Activated CD4-positive, alpha-beta T cell treated with anti-CD3 and anti-CD28 coated beads, Interleukin-2, amount 50 U/mL, for 16 hours (primary cell): ENCODE data around the gene PLEKHA1.

ENCODE experiments used
- DNase-seq: peaks from one replicate; pipeline ENCODE4 v3.0.0-alpha.2; 2020

The PLEKHA1 gene

GRCh38 chr10:122424059-122424458, 49.6 kb downstream of the PLEKHA1 start:
- DNase-seq, result no peak

- no peak for DNase-seq
Observed at GRCh38 chr10:122426829-122427228, 52.3 kb downstream of the PLEKHA1 start.

GRCh38 chr10:122427280-122427679, 52.8 kb downstream of the PLEKHA1 start:
- DNase-seq, result no peak

GRCh38 chr10:122435212-122435827, 60.8 kb downstream of the PLEKHA1 start:
- peak; percentile 47 for DNase-seq

- no peak for DNase-seq
Observed at GRCh38 chr10:122441961-122442360, 67.5 kb downstream of the PLEKHA1 start.

GRCh38 chr10:122445469-122445868, 71.0 kb downstream of the PLEKHA1 start:
- DNase-seq, result no peak

- DNase-seq, result no peak
Observed at GRCh38 chr10:122445904-122446303, 71.4 kb downstream of the PLEKHA1 start.

GRCh38 chr10:122446668-122447423, 72.3 kb downstream of the PLEKHA1 start:
- no peak for DNase-seq

- no peak for DNase-seq
Observed at GRCh38 chr10:122448600-122448999, 74.1 kb downstream of the PLEKHA1 start.

- DNase-seq, result no peak
Observed at GRCh38 chr10:122449153-122449552, 74.6 kb downstream of the PLEKHA1 start.

- no peak for DNase-seq
Observed at GRCh38 chr10:122450353-122450990, 76.0 kb downstream of the PLEKHA1 start.

GRCh38 chr10:122454071-122454470, 79.6 kb downstream of the PLEKHA1 start:
- DNase-seq, result no peak

GRCh38 chr10:122454603-122455080, 80.1 kb downstream of the PLEKHA1 start, which contains the start of gene ARMS2:
Gene ARMS2, plus strand, starts transcription at chr10:122454653. Its CDS starts 75 bp downstream, at chr10:122454728.
- DNase-seq, result no peak

GRCh38 chr10:122455376-122456079, 81.0 kb downstream of the PLEKHA1 start:
- no peak for DNase-seq

- no peak for DNase-seq
Observed at GRCh38 chr10:122457934-122458333, 83.4 kb downstream of the PLEKHA1 start.

- DNase-seq, result no peak
Observed at GRCh38 chr10:122458693-122459092, 84.2 kb downstream of the PLEKHA1 start.

- no peak for DNase-seq
Observed at GRCh38 chr10:122459561-122460273, 85.2 kb downstream of the PLEKHA1 start.

GRCh38 chr10:122460891-122461293, 86.4 kb downstream of the PLEKHA1 start:
- no peak for DNase-seq

GRCh38 chr10:122461367-122461728, 86.8 kb downstream of the PLEKHA1 start, which contains the start of gene HTRA1:
Gene HTRA1, plus strand, starts transcription at chr10:122461553. Its CDS starts 100 bp downstream, at chr10:122461653.
- no peak for DNase-seq

- no peak for DNase-seq
Observed at GRCh38 chr10:122461729-122462532, 87.4 kb downstream of the PLEKHA1 start.
